CD4-positive, alpha-beta T cell treated with Interleukin-17A for 1 hour (primary cell): ENCODE data around the gene NATD1.

Experiments used
- DNase-seq: peaks from one replicate; pipeline ENCODE4 v3.0.0-alpha.2; 2020

The NATD1 gene

DNA sequence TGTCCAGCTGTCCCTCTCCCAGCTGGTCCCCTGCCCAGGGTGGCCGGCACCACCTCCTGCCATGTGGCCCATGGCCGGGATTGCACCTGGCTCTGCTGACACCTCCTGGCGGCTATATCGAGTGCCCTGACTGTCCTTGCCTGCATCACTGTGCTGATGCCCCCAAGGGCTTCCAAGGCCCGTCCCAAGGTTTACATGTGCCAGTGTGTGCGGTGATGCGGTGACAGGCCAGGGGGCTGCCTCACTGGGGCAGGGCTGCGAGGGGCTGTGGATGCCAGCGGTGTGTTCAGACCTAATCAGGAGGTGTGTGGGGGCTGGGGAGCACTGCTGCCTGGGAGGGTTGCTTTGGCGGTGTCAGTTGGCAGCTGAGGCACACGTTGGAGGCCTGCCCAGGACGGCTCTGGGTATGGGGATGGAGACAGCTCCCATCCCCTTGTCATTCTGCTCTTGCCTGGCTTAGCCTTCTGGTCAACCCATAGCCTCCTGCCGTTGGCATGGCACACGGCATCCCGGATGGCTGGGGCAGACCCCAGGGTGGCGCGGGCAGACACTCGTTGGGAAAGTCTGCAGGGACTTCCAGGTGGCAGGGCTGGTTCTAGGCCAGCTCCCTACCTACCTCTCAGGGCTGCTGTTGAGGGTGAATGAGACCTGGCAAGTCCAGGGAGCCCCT lies 36.8 kb upstream of the NATD1 start:
- no peak for DNase-seq

DNA sequence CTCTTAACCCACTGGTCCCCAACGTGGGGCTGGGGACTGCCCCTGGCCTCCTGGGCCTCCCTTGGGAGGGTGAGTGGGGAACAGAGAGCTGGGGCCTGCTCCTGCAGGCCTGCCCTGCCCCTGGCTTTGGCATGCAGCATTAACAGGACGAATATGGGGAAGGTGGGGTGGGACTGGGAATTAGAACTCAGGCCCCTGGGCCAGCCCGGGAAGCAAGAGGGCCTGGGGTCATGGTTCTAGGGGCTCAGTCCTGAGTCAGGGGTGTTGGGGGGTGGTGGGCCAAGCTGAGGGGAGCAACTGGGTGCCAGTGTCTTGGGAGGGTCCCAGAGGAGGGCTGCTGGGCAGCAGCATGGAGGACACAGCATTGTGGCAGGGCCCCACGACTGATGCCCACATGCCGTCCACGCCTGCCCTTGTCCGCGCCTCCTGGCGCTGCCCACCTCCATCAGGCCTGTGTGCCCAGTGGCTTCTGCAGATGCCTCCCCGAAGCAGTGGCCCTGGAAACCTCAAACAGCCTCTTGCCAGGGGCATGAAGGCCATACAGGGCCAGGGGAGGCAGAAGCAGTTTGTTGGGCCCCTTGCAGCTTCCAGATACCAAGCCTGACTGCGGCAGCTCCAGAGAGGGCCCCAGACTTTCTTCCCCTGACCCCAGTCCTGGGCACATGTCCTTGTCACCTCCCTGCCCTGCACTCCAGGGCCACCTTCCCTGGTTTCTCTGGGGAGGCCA lies 36.1 kb upstream of the NATD1 start:
- DNase-seq: no peak

DNA sequence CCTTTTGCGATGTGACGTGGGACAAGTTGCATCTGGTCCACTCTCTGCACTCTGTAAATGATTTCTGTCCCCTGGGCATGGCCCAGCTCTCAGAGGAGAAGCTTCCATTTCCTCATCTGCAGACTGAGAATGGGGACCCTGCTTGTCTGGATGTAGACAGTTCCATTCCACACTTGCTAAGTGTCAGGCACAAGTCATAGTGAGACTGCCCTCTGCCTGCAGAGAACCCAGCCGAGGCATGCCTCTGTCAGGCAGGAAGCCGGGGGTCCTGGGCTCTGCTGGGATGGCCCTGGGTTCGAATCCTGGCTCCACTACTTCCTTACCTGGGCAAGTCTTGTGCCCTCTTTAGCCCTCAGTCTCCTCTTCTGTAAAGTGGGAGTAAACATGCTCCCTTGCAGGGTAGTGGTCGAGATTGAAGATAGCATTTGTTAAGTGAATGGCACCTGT lies 35.4 kb upstream of the NATD1 start:
- DNase-seq: peak; percentile 42

DNA sequence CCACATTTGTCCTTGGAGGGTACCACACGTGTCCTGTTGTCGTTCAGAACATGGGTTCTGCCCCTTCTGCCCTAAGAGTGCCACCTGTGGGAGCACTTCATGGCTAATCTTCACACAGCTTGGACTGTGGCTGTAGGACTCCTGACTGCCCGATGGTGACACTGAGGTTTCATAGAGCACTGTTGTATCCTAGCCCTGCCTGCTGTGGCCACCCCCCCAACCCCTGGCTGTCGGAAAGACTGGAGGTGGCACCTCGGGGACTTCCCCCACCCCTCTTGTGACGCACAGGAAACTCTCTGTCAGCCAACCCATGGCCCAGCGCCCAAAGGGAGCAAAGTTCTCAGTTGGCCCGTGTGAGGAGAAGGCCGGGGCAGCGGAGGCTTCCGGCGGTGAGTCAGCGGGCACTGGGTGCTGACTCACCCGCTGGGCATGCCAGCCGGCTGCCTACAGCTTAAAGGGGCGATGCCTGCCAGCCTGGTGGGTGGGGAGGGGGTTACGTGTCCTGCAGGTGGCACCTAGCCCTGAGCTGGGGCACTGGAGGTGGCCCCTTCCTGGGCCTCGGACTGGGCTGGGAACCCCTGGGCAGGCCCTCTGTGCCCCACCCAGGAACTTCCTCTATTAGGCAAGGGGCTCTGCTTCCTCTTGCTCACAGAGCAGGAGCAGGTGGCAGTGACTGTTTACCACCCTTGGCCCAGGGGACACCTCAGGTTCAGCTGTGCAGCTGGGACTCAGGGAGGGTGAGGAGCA lies 34.7 kb upstream of the NATD1 start:
- peak; percentile 96 for DNase-seq

DNA sequence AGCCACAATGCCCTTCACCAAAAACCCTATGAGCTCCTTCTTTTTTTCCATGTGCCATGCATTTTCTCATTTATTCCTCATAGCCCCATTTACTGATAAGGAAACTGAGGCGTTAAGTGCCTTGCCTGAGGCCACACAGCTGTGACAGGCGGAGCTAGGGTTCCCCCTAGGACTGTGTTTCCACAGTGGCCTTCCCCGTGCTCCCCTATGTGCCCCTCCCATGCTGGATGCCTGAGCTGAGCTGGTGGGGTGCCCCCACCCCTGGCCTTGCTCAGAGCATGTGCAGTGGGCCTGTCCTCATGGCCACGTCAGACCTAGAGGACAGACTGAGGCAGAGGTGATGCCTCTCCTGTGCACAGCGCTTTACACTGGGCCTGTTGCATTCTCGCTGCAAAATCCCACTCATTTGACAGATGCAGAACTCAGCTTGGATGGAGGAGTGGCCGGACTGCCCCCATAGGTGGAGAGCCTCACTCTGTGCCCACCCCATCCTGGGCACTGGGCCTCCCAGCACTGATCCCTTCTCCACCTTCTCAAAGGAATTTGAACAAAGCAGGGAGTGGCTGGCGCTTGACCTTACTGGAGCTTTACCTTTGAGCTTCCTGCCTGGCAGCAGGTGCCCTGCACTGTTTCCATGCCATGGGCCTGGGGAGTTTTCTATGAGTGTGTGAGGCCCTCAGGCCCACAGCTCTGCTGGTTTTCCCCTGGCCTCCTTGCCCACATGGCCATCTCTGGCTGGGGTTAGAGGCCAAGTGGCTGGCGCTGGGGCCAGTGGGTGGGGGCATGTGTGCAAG lies 33.9 kb upstream of the NATD1 start:
- no peak for DNase-seq

DNA sequence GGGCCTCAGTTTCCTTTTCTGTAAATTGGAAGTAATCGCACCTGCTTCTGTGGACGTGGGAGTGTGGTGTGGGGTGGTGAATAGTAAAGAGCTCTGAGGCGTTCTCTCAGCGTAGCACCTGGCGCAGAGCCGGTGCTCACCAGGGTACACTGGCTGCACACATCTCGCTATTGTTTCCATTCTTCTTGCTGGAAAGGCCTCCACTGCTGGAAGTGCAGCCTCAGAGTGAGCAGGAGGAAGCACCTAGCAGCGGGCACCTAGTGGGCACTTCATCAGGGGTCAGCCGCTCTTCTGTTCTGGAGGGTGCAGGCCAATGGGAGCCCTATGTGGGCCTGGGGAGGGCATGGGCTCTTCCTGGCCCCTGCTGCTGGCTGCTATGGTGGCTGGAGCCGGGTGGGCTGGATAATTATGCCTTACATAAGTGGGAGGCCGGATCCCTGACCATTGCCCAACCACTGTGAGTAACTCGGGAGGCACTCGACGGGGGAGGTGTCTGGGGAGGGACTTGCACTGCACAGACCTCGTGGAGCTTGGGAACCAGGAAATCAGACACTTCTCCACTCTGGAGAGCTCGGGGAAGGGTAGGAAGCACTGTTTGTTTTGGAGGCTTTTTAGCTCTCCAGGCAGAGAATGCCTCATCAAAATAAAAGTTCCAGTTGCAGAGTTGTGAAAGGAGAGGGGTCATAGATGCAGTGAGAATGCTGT lies 33.0 kb upstream of the NATD1 start:
- DNase-seq: no peak

DNA sequence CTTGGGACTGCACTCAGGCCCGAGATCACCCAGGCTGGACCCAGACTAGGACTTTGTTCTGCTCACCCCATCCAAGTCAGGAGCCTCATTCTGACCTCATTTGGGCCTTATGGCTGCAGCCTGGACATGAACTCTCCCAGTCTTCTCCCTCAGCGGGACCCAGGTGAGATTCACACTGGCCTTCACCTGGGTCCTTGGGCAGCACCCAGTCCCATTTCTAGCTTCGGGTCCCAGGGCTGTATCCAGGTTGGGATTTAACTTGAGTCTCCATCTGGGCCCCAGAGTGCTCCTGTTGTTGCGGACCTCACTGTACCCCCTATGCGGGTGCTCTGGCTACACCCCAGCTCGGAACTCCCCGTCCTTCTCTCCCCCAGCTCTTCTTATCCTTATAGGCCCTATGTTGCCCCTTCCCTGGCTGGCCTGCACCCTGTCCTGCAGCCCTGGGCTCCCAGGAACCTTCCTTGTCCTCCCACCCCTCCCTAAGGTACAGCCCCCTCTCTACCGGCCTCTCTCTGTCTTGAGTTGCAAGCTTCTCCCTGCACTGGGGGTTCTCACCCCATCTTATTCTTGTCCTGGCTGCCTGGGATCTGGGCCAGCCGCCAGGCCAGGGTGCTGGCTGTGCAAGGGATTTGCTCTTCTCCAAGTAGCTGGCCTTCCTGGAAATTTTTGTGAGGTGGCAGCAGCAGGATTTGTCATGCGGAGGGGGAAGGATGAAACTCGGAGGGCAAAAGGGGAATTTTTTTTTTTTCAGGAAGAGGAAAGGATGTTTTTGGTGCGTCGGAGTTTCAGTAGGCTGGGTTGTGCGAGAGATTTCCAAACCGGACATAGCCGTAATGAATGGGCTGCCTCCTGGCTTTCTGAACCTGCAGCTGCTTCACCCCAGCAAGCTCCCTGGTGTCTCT lies 32.2 kb upstream of the NATD1 start:
- DNase-seq: no peak

DNA sequence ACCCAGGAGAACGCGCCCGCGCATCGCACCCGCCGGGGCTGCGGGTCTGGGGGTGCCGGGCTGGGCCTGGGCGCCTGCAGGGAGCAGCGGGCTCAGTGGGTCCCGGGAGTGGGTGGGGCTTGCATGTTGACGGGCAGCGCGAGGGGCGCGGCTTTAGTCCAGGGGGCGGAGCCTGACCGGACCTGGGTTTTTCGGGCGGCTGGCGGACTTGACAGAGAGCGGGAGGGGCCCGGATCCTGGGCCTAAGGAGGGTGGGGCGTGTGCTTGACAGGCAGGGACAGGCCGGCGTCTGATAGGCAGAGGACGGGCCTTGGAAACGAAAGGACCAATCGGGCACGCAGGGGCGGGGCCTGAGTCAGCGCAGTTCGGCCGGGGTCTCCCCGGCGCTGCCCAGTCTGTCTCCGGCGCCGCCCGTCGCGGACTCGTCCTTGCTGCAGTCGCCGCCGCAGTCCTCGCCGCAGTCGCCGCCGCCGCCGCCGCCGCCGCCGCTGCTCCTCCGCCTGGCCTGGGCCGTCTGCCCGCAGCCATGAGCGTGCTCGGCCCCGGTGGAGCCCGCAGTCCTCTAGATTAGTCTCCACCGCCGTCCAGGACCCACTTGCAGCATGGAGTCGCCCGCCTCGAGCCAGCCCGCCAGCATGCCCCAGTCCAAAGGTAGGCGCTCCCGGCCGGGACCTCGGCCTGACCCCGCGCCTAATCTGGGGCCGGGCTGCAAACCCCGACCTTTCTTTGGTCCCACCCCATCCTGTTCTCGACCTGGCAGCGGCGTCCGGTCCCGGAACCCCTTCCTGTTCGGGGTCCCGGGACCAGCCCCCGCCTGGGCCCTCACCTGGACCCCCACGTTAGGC lies 31.3 kb upstream of the NATD1 start, which contains the start of gene MAP2K3:
MAP2K3 (plus strand) TSS at position 393 of the 845 bp plus-strand sequence; CDS start at position 603, 210 bp downstream.
- DNase-seq: peak; percentile 98

DNA sequence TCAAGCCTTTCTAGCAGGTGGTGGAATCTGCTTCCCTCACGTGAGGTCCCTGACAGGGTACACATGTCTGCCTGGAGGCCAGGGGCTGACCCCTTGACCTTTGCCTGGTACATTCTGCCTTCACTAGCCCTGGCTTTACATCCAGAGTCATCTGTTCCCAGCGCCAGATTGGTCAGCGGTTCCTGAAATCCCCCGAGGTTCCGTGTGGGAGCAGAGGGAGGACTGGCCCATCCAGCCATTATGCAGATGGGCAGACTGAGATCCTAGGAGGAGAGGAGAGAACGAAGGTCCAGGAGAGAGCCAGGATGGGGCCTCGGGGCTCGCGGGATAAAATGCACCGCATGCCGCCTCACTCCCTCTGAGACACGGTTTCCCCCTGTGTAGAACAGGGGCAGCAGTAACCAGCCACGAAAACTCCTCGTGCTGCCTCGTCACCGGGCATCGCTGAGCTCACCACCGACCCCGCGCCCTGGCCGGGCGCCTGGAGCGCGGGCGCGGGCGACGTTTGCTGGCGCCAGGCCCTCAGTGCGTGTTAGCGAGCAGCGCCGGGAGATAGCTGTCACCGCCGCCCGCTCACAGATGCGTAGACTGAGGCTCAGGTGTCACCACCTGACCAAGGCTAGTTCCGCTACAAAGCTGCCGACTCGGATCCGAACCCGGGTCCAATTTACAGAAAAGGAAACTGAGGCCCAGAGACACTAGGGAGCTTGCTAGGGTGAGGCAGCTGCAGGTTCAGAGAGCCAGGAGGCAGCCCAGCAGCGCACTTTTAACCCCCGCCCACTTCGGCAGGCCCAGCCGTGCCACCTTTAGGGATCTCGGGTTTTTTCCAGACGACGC lies 30.5 kb upstream of the NATD1 start:
- DNase-seq: no peak

DNA sequence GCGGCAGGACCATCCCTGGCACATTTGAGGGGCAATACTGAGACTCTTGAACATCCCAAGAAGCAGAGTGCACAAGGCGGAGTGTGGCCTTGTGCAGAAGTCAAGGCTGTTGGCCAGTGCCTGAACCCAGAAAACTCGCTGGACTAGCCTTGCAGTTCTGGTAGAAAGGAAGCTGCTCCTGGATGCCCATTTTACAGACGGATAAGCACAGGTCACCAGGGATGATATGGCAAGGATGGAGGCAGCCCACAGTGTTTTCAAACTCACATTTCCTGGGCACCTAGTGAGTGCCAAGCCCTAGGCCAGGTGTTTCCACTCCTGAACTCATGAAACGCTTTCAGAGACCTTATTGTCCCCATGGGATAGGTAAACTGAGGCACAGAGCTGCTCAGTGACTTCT lies 29.6 kb upstream of the NATD1 start:
- DNase-seq: no peak

DNA sequence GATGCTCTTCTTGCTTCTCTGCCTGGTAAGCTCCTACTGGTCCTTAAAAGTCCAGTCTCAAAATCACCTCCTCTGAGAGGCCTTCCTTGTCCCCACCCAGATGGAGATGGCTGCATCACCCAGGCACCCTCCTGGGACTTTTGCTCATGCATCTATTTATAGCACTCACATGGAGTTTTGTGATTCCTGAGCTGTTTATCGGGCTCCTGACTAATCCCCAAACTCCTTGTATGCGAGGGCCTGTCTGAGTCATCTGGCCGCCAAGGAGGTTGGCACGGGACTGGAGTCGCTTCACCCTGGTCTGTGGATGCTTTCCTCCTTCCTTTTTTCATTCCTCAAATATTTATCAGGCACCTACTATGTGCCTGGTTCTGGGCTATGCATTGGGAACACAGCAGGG lies 29.0 kb upstream of the NATD1 start:
- DNase-seq: no peak

DNA sequence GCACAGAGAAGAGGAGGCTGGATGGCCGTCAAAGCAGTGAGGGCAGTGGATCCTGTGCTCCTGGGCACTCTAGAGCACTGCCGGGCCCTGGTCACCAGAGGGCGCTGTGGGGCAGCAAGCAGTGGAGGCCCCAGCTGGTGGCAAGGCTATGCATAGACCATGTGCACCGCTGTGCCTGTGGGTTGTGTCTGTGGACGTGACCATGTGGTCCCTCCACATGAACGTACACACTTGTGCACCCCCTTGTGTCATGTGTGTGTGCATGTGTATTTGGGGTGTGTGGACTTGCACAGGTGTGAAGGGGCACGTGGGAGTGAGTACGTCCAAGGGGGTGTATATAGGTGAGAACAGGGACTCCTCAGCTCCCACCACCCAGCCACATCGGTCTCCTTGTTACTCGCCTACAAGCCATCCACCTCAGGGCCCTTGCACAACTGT lies 26.9 kb upstream of the NATD1 start:
- peak; percentile 90 for DNase-seq

DNA sequence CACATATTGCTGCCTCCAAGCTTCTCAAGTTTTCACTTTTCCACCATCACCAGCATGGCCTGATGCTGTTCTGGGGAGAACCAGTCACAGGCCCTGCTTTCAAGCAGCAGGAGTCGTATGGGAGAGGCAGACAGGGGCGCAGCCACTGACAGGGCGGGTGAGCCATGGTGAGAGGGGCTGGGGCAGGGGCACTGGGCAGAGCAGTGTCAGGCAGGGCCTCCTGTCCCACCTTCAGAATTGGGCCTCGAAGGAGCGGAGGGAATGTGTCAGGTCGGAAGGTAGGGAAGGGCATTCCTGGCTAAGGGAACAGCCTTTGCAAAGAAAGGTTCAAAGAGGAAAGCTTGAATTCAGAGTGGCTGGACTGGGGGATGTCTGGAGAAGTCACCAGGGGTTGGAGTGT lies 26.4 kb upstream of the NATD1 start:
- DNase-seq: no peak

DNA sequence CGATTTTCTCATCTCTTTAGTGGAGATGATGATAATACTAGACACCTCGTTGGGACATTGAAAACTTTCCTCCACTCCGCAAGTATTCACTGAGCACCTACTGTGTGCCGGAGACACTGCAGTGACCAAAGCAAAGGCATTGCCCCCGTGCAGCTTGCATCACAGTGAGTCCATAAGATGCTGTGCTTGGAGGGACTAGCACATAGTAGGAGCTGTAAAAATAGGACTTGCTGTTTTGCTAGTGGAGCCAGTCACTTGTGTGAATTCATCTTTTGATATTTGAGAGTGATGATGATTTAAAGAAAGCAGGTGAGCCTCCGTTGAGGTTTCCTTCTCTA lies 26.0 kb upstream of the NATD1 start:
- no peak for DNase-seq

DNA sequence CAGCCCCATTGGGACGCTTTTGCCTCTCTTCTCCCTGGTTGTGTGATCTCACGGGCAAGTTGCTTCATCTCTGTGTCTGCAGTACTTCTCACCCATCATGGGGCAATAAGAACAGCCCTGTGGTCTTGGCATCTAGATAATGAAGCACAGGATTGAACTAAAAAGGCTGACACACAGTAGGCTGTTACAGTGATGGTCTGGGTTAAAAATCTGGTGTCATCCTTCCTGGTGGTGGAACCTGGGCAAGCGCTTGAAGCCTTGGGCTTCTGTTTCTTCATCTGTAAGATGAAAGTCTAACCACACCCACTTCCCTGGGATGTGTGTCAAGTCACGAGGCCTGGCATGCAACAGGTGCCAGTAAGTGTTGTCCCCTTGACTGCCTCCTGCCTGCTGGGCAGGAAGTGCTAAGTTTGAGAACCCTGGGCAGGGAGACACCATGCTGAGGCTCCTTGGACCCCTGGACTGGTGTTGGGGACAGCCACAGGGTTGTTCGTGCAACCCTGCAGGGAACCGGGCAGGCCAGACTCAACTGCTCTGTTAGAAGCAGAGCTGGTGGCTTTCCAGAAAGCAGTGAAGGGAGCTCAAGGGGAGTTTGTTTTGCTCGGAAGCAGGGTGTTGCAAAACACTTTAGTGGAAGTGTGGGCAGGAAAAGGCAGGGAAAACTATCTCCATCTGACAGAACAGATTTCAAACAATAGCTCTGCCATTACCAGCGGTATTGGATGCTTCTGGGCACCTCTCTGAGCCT lies 25.4 kb upstream of the NATD1 start:
- peak; percentile 73 for DNase-seq

DNA sequence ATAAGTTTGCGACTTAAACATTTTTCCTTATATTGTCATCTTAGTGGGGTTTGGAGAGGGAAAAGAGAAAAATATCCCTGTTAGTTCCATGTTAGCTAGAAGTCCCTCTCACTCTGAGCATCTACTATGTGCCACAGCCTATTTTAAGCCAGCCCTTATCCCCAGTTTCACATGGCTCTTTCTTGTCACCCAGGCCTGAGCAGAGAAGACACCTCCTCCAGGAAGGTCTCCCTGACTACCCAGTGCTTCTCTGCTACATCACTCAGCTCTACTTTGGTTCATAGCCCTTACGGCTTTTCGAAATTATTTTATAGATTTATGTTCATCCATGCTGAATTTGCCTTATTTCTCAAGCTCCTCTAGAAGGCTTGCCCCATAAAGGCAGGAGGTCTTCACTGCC lies 24.1 kb upstream of the NATD1 start:
- no peak for DNase-seq

DNA sequence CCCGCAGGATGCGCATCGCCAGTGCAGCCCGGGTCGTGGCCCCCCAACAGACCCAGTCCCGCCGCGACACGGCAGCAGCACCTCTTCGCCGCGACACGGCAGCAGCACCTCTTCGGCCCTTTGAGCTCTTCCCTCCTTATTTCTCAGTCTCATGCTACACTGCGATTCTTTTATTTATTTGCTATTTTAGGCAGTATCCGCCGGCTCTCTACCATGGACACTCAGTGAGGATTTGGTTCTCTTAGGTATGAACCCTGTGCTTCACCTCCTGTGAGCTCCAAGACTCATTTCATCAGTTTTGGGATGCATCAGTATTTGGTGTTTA lies 23.0 kb upstream of the NATD1 start:
- DNase-seq: no peak

DNA sequence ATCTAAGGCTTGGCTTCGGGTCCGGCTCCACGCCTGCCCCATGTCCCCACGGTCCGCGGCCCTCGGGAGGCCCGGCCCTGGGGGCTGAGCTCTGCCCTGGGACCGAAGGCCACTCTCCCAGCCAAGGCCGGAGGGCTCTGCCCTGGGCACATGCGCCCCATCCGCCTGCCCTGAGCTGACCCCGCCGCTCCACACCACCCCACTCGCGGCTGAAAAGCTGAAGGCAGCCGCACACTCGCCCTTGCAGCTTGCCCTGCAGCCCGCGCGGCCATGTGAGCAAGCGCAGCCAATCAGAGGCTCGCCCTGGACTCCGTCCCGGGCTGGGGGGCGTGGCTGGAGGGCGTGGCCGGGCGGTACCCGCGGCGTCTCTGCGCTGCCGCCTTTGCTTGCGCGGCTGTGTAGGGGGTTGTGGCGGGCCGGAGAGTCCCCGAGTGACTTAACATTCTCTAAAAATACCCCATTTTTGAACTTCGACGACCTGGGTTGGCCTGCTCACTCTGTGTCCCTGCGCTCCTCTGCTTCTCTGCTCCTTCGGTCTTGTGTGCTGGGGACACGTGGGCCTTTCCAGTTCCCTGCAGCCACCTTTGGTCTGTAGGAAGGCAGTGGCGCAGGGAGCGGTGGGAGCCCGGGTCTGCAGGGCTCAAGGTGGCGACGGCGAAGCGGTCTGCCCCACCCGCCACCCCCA lies 22.5 kb upstream of the NATD1 start:
- peak; percentile 94 for DNase-seq
